IPS-20b (cell line): Measurements from ENCODE around the gene FAM107B.
"Not testable (repeated sequence)": the region's sequence is repeated elsewhere in the genome, so short reads cannot be mapped to it uniquely, and the experiment has no call there.

ENCODE experiments used
- H3K27ac ChIP-seq: one replicate; pipeline ENCODE4 v1.5.1; 2013; ENCODE audit warnings: low read length
- H3K27me3 ChIP-seq: 2 replicates; pipeline ENCODE4 v1.6.1; 2013; ENCODE audit warnings: mild to moderate bottlenecking, low read length, inconsistent platforms; ENCODE audit not compliant: insufficient read depth
- H3K36me3 ChIP-seq: 2 replicates; pipeline ENCODE4 v1.6.1; 2013; ENCODE audit warnings: low read depth, mild to moderate bottlenecking, inconsistent platforms, low read length, moderate library complexity; ENCODE audit not compliant: insufficient read depth
- H3K4me1 ChIP-seq: 2 replicates; pipeline ENCODE4 v1.6.1; 2013; ENCODE audit warnings: mild to moderate bottlenecking, control low read depth, inconsistent platforms, low read length, moderate library complexity; ENCODE audit not compliant: insufficient read depth
- H3K4me3 ChIP-seq: 2 replicates; pipeline ENCODE4 v1.5.1; 2013; ENCODE audit warnings: mild to moderate bottlenecking, low read length, inconsistent platforms
- H3K9ac ChIP-seq: 2 replicates; pipeline ENCODE4 v1.6.1; 2013; ENCODE audit warnings: low read depth, mild to moderate bottlenecking, inconsistent platforms, low read length, moderate library complexity
- H3K9me3 ChIP-seq: 2 replicates; pipeline ENCODE4 v1.6.1; 2013; ENCODE audit warnings: mild to moderate bottlenecking, low read depth, low read length, inconsistent platforms; ENCODE audit not compliant: insufficient read depth

Gene FAM107B

GRCh38 chr10:14635043-14635710 lies 139.5 kb downstream of the FAM107B start:
- Histone ChIP-seq H3K27ac (no peak overlapping the region), H3K4me1 (no peaks in the 10 kb centered on the region), H3K4me3 (no peak overlapping the region), H3K36me3 (no peaks in the 10 kb centered on the region), H3K9me3 (no peaks in the 10 kb centered on the region), H3K27me3 (no peaks in the 10 kb centered on the region), H3K9ac (no peak overlapping the region)

GRCh38 chr10:14634572-14634971 lies 140.1 kb downstream of the FAM107B start:
- H3K27ac ChIP-seq, H3K4me1 ChIP-seq, H3K36me3 ChIP-seq, H3K27me3 ChIP-seq, H3K9ac ChIP-seq, H3K4me3 ChIP-seq, H3K9me3 ChIP-seq: not testable (repeated sequence)

GRCh38 chr10:14625765-14626525 lies 148.8 kb downstream of the FAM107B start:
- no peak overlapping the region for H3K9ac ChIP-seq
- H3K27me3 ChIP-seq, result no peaks in the 10 kb centered on the region
- H3K4me3 ChIP-seq, result no peak overlapping the region
- no peak overlapping the region for H3K27ac ChIP-seq
- H3K36me3 ChIP-seq, result no peaks in the 10 kb centered on the region
- peaks cover 3% of the 10 kb centered on the region; the same call in 1 of the 2 replicates for H3K4me1 ChIP-seq
- no peaks in the 10 kb centered on the region for H3K9me3 ChIP-seq

GRCh38 chr10:14625192-14625631 lies 149.5 kb downstream of the FAM107B start:
- Histone ChIP-seq H3K4me1 (peaks cover 3% of the 10 kb centered on the region; the same call in 1 of the 2 replicates), H3K36me3 (no peaks in the 10 kb centered on the region), H3K4me3 (no peak overlapping the region), H3K9ac (no peak overlapping the region), H3K27ac (no peak overlapping the region), H3K9me3 (no peaks in the 10 kb centered on the region), H3K27me3 (no peaks in the 10 kb centered on the region)

- Histone ChIP-seq H3K9ac (no peak overlapping the region), H3K4me1 (peaks cover 3% of the 10 kb centered on the region; the same call in 1 of the 2 replicates), H3K4me3 (no peak overlapping the region)
Measured at GRCh38 chr10:14624600-14624999, 150.1 kb downstream of the FAM107B start.

GRCh38 chr10:14623931-14624330 lies 150.8 kb downstream of the FAM107B start:
- H3K4me1 ChIP-seq, result peaks cover 3% of the 10 kb centered on the region; the same call in 1 of the 2 replicates
- no peak overlapping the region for H3K4me3 ChIP-seq
- no peak overlapping the region for H3K27ac ChIP-seq
- H3K9me3 ChIP-seq, result no peaks in the 10 kb centered on the region
- no peaks in the 10 kb centered on the region for H3K36me3 ChIP-seq
- H3K9ac ChIP-seq, result no peak overlapping the region
- H3K27me3 ChIP-seq, result no peaks in the 10 kb centered on the region

More at GRCh38 chr10:14624600-14624999, 150.1 kb downstream of the FAM107B start:
- Histone ChIP-seq H3K27me3 (no peaks in the 10 kb centered on the region), H3K9me3 (no peaks in the 10 kb centered on the region), H3K36me3 (no peaks in the 10 kb centered on the region), H3K27ac (no peak overlapping the region)

GRCh38 chr10:14621037-14621436 lies 153.7 kb downstream of the FAM107B start:
- Histone ChIP-seq H3K4me3 (no peak overlapping the region), H3K36me3 (no peaks in the 10 kb centered on the region), H3K4me1 (peaks cover 3% of the 10 kb centered on the region; the same call in 1 of the 2 replicates), H3K9ac (no peak overlapping the region), H3K27ac (no peak overlapping the region), H3K27me3 (no peaks in the 10 kb centered on the region), H3K9me3 (no peaks in the 10 kb centered on the region)

- Histone ChIP-seq H3K27ac (no peak overlapping the region), H3K9me3 (no peaks in the 10 kb centered on the region), H3K9ac (no peak overlapping the region), H3K4me3 (no peak overlapping the region), H3K36me3 (no peaks in the 10 kb centered on the region), H3K27me3 (no peaks in the 10 kb centered on the region), H3K4me1 (no peaks in the 10 kb centered on the region)
Measured at GRCh38 chr10:14618674-14619073, 156.0 kb downstream of the FAM107B start.

- no peaks in the 10 kb centered on the region for H3K36me3 ChIP-seq
- H3K27me3 ChIP-seq, result no peaks in the 10 kb centered on the region
- no peak overlapping the region for H3K27ac ChIP-seq
- no peak overlapping the region for H3K4me3 ChIP-seq
- H3K9me3 ChIP-seq, result no peaks in the 10 kb centered on the region
- H3K9ac ChIP-seq, result no peak overlapping the region
- H3K4me1 ChIP-seq, result no peaks in the 10 kb centered on the region
Measured at GRCh38 chr10:14617852-14618251, 156.8 kb downstream of the FAM107B start.

- H3K4me3 ChIP-seq, result no peak overlapping the region
- H3K9me3 ChIP-seq, result no peaks in the 10 kb centered on the region
- H3K27me3 ChIP-seq, result no peaks in the 10 kb centered on the region
- no peaks in the 10 kb centered on the region for H3K36me3 ChIP-seq
- H3K9ac ChIP-seq, result no peak overlapping the region
- H3K4me1 ChIP-seq, result no peaks in the 10 kb centered on the region
- no peak overlapping the region for H3K27ac ChIP-seq
Measured at GRCh38 chr10:14616955-14617730, 157.6 kb downstream of the FAM107B start.

GRCh38 chr10:14616465-14616864 lies 158.2 kb downstream of the FAM107B start:
- no peak overlapping the region for H3K27ac ChIP-seq
- no peaks in the 10 kb centered on the region for H3K9me3 ChIP-seq
- no peak overlapping the region for H3K4me3 ChIP-seq
- H3K36me3 ChIP-seq, result no peaks in the 10 kb centered on the region
- no peak overlapping the region for H3K9ac ChIP-seq
- H3K4me1 ChIP-seq, result no peaks in the 10 kb centered on the region
- no peaks in the 10 kb centered on the region for H3K27me3 ChIP-seq
